ENCODE data around the gene RAB33A.

DNA sequence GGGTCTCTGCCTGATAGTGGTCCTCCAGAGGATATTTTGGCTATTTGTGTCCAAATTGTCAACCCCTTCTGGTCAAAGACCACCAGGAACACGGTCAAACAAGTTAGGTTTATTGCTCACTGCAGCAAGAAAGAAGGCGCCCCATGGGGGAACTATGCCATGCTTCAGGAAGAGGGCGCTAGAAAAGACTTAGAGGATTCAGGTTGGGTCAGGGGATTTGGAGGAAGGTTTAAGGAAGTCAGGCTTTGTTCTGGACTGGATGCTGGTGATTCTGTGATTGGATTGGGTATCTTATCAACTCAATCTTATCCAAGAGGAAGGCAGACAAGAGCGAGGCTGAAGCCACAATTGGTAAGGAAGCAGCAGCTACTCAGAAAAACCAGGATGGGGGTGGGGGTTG lies 47.2 kb upstream of the RAB33A start:
- no peak for TF ChIP-seq CTCF (IDR thresholded peaks at IDR 0.05)
- TF ChIP-seq POLR2A (IDR thresholded peaks at IDR 0.05), result no peak

Data from esophagus squamous epithelium (tissue), 4 donors.